ENCODE measurements around the gene SLC37A1. TPM values are rescaled to one million over a fixed set of nuclear protein-coding genes. Genes with fewer than 3 reads are reported as not detected.

Gene SLC37A1
- total RNA-seq, 2 donors from 2014 or later = 22.7 to 47.0 TPM

DNA sequence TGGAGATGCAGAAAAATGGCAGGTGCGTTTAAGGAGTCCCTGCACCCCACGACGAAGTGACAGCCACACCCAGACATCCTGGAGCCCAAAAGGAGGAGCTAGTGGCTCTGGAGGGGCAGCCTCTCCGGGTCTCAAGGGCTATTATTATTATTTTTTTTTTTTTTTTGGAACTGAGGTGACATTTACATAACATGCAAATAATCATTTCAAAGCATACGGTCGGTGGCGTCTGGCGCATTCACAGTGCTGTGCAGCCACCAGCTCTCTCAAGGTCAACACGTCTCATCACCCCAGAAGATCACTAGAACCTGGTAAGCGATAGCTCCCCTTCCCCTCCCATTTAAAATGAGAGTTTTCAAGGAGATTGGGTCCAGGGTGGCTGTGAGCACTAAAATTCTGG, 72.2 kb downstream of the SLC37A1 start:
- no peak overlapping the region for H3K27ac Mint-ChIP-seq
- H3K9me3 ChIP-seq (ENCODE audit: control insufficient read depth, low read length) = no peaks in the 10 kb centered on the region
- TF ChIP-seq, protein P1, sequence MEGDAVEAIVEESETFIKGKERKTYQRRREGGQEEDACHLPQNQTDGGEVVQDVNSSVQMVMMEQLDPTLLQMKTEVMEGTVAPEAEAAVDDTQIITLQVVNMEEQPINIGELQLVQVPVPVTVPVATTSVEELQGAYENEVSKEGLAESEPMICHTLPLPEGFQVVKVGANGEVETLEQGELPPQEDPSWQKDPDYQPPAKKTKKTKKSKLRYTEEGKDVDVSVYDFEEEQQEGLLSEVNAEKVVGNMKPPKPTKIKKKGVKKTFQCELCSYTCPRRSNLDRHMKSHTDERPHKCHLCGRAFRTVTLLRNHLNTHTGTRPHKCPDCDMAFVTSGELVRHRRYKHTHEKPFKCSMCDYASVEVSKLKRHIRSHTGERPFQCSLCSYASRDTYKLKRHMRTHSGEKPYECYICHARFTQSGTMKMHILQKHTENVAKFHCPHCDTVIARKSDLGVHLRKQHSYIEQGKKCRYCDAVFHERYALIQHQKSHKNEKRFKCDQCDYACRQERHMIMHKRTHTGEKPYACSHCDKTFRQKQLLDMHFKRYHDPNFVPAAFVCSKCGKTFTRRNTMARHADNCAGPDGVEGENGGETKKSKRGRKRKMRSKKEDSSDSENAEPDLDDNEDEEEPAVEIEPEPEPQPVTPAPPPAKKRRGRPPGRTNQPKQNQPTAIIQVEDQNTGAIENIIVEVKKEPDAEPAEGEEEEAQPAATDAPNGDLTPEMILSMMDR (conservative IDR thresholded peaks at IDR 0.05) = no peak
- no peak overlapping the region for H3K27ac ChIP-seq (ENCODE audit: low read depth, low read length)
- H3K4me1 Mint-ChIP-seq = no peaks in the 10 kb centered on the region
- no peak overlapping the region for H3K9ac ChIP-seq (ENCODE audit: extremely low read depth, low read length, poor library complexity, severe bottlenecking)
- H3K27me3 Mint-ChIP-seq (ENCODE audit: insufficient read depth) = no peaks in the 10 kb centered on the region
- no peaks in the 10 kb centered on the region for H3K27me3 ChIP-seq (ENCODE audit: control insufficient read depth, insufficient read depth, low read length, poor library complexity, severe bottlenecking)
- no peak overlapping the region for H3K4me3 ChIP-seq (ENCODE audit: low read length)
- no peak for DNase-seq
- no peaks in the 10 kb centered on the region for H3K36me3 ChIP-seq (ENCODE audit: control insufficient read depth, insufficient read depth, low read length)
- WGBS, 2 experiments (ENCODE audit: insufficient coverage in 1 of 2, insufficient read length in 1 of 2) = 88 to 96% methylated on average over 7 to 9 of the region's 10 CpGs
- no peak overlapping the region for H3K4me3 Mint-ChIP-seq
- H3K4me1 ChIP-seq (ENCODE audit: control insufficient read depth, insufficient read depth, low read length) = no peaks in the 10 kb centered on the region
- no peaks in the 10 kb centered on the region for H3K9me3 Mint-ChIP-seq
- no peaks in the 10 kb centered on the region for H3K36me3 Mint-ChIP-seq (ENCODE audit: low read depth)

DNA sequence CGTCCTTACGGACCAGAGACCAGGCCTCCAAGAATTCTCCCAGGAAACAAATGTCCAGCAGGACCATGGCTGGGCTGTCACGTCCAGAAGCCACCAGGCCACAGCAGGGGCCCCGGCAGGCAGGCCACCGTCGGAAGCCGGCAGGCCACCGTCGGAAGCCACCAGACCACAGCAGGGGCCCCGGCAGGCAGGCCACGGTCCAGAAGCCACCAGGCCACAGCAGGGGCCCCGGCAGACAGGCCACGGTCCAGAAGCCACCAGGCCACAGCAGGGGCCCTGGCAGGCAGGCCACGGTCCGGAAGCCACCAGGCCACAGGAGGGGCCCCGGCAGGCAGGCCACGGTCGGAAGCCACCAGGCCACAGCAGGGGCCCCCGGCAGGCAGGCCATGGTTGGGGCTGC, 72.8 kb downstream of the SLC37A1 start:
- no peaks in the 10 kb centered on the region for H3K36me3 ChIP-seq (ENCODE audit: control insufficient read depth, insufficient read depth, low read length)
- TF ChIP-seq, protein P1 (conservative IDR thresholded peaks at IDR 0.05) = no peak
- Mint-ChIP-seq H3K9me3 (no peaks in the 10 kb centered on the region), H3K27ac (no peak overlapping the region), H3K4me1 (no peaks in the 10 kb centered on the region), H3K27me3 (ENCODE audit: insufficient read depth) (no peaks in the 10 kb centered on the region), H3K4me3 (no peak overlapping the region), H3K36me3 (ENCODE audit: low read depth) (no peaks in the 10 kb centered on the region)
- 92 to 98% methylated on average over 10 to 19 of the region's 19 CpGs for WGBS, 2 experiments (ENCODE audit: insufficient coverage in 1 of 2, insufficient read length in 1 of 2)
- H3K27me3 ChIP-seq (ENCODE audit: control insufficient read depth, insufficient read depth, low read length, poor library complexity, severe bottlenecking) = no peaks in the 10 kb centered on the region
- H3K27ac ChIP-seq (ENCODE audit: low read depth, low read length) = no peak overlapping the region
- no peak for DNase-seq
- no peak overlapping the region for H3K4me3 ChIP-seq (ENCODE audit: low read length)
- no peak overlapping the region for H3K9ac ChIP-seq (ENCODE audit: extremely low read depth, low read length, poor library complexity, severe bottlenecking)
- no peaks in the 10 kb centered on the region for H3K9me3 ChIP-seq (ENCODE audit: control insufficient read depth, low read length)
- H3K4me1 ChIP-seq (ENCODE audit: control insufficient read depth, insufficient read depth, low read length) = no peaks in the 10 kb centered on the region

DNA sequence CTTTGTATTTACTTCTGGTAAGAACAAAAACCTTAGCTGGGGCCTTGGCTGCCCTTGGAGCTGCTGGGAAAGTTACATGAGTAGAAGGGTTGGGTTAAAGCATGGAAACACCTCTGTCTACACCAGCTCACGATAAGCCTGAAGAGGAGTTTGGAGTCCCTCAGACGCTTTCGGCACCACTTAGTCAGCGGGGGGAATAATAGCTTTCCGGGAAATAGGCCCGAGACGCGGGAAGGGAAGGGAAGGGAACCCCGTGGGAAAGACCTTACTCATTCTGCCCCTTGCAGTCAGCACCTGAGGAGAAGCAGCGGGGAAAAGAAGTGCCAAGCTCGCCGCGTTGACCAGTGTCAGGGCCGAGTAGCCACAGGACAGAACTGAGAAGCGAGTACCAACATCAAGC, 73.4 kb downstream of the SLC37A1 start:
- no peaks in the 10 kb centered on the region for H3K36me3 Mint-ChIP-seq (ENCODE audit: low read depth)
- no peaks in the 10 kb centered on the region for H3K9me3 Mint-ChIP-seq
- H3K36me3 ChIP-seq (ENCODE audit: control insufficient read depth, insufficient read depth, low read length) = no peaks in the 10 kb centered on the region
- no peak overlapping the region for H3K27ac ChIP-seq (ENCODE audit: low read depth, low read length)
- no peaks in the 10 kb centered on the region for H3K27me3 ChIP-seq (ENCODE audit: control insufficient read depth, insufficient read depth, low read length, poor library complexity, severe bottlenecking)
- no peak overlapping the region for H3K9ac ChIP-seq (ENCODE audit: extremely low read depth, low read length, poor library complexity, severe bottlenecking)
- DNase-seq = peak; percentile 39
- no peak overlapping the region for H3K4me3 ChIP-seq (ENCODE audit: low read length)
- H3K27ac Mint-ChIP-seq = no peak overlapping the region
- TF ChIP-seq, protein P1 (conservative IDR thresholded peaks at IDR 0.05) = no peak
- no peak overlapping the region for H3K4me3 Mint-ChIP-seq
- peaks cover 1% of the 10 kb centered on the region for H3K27me3 Mint-ChIP-seq (ENCODE audit: insufficient read depth)
- WGBS, 2 experiments (ENCODE audit: insufficient coverage in 1 of 2, insufficient read length in 1 of 2) = 92 to 96% methylated on average over 9 to 15 of the region's 15 CpGs
- no peaks in the 10 kb centered on the region for H3K9me3 ChIP-seq (ENCODE audit: control insufficient read depth, low read length)
- H3K4me1 ChIP-seq (ENCODE audit: control insufficient read depth, insufficient read depth, low read length) = no peaks in the 10 kb centered on the region
- peaks cover 2% of the 10 kb centered on the region for H3K4me1 Mint-ChIP-seq
